Amygdala (tissue), 56 donors: ENCODE results near the gene HNRNPCL2.
"Not testable (repeated sequence)": the region's sequence is repeated elsewhere in the genome, so short reads cannot be mapped to it uniquely, and the experiment has no call there.

Experiments
- DNase-seq, 56 donors: peaks; one replicate each; lab custom pipeline; 2025; lab: John Stamatoyannopoulos, UW

Gene HNRNPCL2

DNA sequence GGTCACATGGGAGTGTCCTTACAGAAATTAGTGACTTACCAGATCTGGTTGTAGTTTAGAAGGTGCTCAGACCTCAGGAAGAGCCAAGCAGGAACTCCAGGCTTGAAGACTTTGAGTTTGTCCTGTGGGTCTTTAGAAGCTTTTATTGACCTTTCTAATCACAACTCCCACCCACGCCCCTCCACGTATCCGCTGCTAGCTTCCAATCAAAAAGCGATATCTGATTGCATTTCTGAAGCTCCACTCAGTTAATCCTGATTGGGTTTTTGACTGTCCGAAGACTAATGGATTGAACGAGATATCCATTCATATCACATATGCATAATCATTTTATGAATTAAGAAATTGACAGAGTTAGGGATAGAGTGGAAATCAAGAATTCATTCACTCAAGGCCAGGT, at the start of gene HNRNPCL2:
Gene HNRNPCL2 (minus strand): TSS at position 101 of the 400 bp plus-strand sequence. CDS start 454 bp downstream, outside the sequence.
- not testable (repeated sequence) for DNase-seq

DNA sequence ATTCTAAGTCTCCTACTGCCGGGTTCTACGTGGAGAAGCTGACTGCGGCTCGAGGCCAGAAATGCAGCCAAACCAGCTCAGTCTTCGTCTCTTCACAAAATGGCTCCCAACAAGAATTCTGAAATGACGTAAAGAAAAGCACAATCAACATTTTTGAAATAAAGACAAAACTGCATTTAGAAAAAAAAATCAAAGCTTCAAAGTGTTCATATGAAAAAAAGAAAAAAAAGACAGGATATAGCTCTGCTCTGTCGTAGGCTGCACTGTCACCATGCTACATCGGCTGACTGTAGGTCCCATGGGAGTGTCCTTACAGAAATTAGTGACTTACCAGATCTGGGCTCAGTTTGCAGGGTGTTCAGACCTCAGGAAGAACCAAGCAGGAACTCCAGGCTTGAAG, 48.9 kb upstream of the HNRNPCL2 start, which contains the start of gene HNRNPCL4:
Gene HNRNPCL4 (minus strand): TSS at position 101 of the 400 bp plus-strand sequence. CDS start 164 bp downstream, outside the sequence.
- DNase-seq: not testable (repeated sequence)

DNA sequence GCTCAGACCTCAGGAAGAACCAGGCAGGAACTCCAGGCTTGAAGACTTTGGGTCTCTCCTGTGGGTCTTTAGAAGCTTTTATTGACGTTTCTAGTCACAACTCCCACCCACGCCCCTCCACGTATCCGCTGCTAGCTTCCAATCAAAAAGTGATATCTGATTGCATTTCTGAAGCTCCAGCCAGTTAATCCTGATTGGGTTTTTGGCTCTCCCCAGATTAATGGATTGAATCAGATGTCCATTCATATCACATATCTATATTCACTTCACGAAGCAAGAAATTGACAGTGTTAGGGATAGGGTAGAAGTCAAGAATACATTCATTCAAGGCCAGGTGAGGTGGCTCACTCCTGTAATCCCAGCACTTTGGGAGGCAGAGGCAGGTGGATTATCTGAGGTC, 39.3 kb upstream of the HNRNPCL2 start, which contains the start of gene PRAMEF26:
Gene PRAMEF26 (minus strand): TSS at position 101 of the 400 bp plus-strand sequence. CDS start 2,914 bp downstream, outside the sequence.
- DNase-seq: not testable (repeated sequence)

DNA sequence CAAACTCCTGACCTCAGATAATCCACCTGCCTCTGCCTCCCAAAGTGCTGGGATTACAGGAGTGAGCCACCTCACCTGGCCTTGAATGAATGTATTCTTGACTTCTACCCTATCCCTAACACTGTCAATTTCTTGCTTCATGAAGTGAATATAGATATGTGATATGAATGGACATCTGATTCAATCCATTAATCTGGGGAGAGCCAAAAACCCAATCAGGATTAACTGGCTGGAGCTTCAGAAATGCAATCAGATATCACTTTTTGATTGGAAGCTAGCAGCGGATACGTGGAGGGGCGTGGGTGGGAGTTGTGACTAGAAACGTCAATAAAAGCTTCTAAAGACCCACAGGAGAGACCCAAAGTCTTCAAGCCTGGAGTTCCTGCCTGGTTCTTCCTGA, 46.2 kb downstream of the HNRNPCL2 start, which contains the start of gene PRAMEF25:
Gene PRAMEF25 (plus strand): TSS at position 301 of the 400 bp plus-strand sequence. CDS start 2,920 bp downstream, outside the sequence.
- not testable (repeated sequence) for DNase-seq
